ENCODE results near the gene RNF13. TPM values are rescaled to one million over a fixed set of nuclear protein-coding genes. Genes with fewer than 3 reads are reported as not detected.

Gene RNF13
- total and polyA plus RNA-seq, 8 donors = 18.1 to 51.9 (median 35.3) TPM

DNA sequence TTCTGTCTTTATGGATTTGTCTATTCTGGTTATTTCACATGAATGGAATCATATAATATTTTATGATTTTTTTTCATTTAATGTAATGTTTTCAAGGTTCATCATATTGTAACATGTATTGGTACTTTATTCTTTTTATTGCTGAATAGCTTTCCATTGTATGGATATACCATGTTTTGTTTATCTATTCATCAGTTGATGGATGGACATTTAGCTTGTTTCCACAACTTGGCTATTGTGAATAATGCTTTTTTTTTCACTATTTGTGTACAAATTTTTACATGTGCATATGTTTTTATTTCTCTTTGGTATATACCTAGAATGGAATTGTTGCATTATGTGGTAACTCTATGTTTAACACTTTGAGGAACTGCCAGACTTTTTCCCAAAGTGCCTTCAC is 93.0 kb downstream of the RNF13 start:
- FAIRE-seq (no peak), ATAC-seq (no peak), DNase-seq (no peak)
- no peaks in the 10 kb centered on the region for H3K27me3 ChIP-seq
- H3K4me1 ChIP-seq = no peaks in the 10 kb centered on the region
- TF ChIP-seq, protein P1, sequence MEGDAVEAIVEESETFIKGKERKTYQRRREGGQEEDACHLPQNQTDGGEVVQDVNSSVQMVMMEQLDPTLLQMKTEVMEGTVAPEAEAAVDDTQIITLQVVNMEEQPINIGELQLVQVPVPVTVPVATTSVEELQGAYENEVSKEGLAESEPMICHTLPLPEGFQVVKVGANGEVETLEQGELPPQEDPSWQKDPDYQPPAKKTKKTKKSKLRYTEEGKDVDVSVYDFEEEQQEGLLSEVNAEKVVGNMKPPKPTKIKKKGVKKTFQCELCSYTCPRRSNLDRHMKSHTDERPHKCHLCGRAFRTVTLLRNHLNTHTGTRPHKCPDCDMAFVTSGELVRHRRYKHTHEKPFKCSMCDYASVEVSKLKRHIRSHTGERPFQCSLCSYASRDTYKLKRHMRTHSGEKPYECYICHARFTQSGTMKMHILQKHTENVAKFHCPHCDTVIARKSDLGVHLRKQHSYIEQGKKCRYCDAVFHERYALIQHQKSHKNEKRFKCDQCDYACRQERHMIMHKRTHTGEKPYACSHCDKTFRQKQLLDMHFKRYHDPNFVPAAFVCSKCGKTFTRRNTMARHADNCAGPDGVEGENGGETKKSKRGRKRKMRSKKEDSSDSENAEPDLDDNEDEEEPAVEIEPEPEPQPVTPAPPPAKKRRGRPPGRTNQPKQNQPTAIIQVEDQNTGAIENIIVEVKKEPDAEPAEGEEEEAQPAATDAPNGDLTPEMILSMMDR (IDR thresholded peaks at IDR 0.05) = no peak
- intact Hi-C loops (cut with DNase I) = no loop called here
- no peaks in the 10 kb centered on the region for H3K36me3 ChIP-seq
- no peaks in the 10 kb centered on the region for H3K9me3 ChIP-seq
- no peak overlapping the region for H3K4me3 ChIP-seq
- H3K27ac ChIP-seq = no peak overlapping the region

- intact Hi-C loops (cut with DNase I) = no loop called here
- Histone ChIP-seq H3K4me1 (no peaks in the 10 kb centered on the region), H3K36me3 (no peaks in the 10 kb centered on the region), H3K27ac (no peak overlapping the region), H3K9me3 (no peaks in the 10 kb centered on the region), H3K27me3 (no peaks in the 10 kb centered on the region), H3K4me3 (no peak overlapping the region)
- FAIRE-seq (no peak), DNase-seq (no peak), ATAC-seq (peak in 2 of 4 donors; percentile 27 to 34)
- TF ChIP-seq, protein P1 (IDR thresholded peaks at IDR 0.05) = no peak
These were observed 95.5 kb downstream of the RNF13 start for GRCh38 chr3:149908424-149908957.

- Histone ChIP-seq H3K27me3 (no peaks in the 10 kb centered on the region), H3K4me3 (no peak overlapping the region), H3K9me3 (no peaks in the 10 kb centered on the region), H3K27ac (no peak overlapping the region), H3K4me1 (no peaks in the 10 kb centered on the region), H3K36me3 (peaks cover 0 to 4% (median 0%) of the 10 kb centered on the region in 3 donors)
- DNase-seq (no peak), FAIRE-seq (no peak), ATAC-seq (no peak)
- WGBS, 2 donors = 98% methylated on average over 4 of the region's 4 CpGs
- TF ChIP-seq, protein P1 (IDR thresholded peaks at IDR 0.05) = no peak
- intact Hi-C loops (cut with DNase I) = no loop called here
These were observed 96.9 kb downstream of the RNF13 start for GRCh38 chr3:149909923-149910322.

DNA sequence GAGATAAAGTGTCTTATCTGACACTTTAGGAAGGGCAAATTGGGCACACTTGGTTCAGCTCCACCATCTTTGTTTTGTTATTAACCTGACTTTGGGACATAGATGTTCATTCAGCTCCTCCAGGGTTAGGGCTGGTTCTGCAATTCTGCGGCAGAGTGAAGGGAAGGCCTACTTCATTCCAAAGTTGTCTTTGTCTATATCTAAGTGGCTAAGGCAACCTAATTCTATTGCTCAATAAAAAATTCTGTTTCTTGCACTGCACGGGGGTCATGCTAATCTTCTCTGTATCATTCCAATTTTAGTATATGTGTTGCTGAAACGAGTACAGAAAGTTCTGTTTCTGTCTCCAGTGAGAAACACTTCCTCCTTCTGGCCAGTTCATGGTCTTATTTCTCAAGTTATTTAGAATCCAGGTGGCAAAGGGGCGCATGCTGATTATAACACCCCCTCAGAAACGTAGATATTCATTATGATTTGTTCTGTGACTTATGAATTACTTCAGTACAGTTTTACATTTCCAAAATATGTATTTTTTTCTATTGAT is 104.2 kb downstream of the RNF13 start:
- Histone ChIP-seq H3K27me3 (no peaks in the 10 kb centered on the region), H3K4me3 (no peak overlapping the region), H3K9me3 (no peaks in the 10 kb centered on the region), H3K36me3 (peaks cover 0 to 4% (median 0%) of the 10 kb centered on the region in 3 donors), H3K4me1 (no peaks in the 10 kb centered on the region), H3K27ac (no peak overlapping the region)
- WGBS, 2 donors = 91 to 92% methylated on average over 5 of the region's 5 CpGs
- ATAC-seq (no peak), FAIRE-seq (no peak), DNase-seq (no peak)
- TF ChIP-seq, protein P1 (IDR thresholded peaks at IDR 0.05) = no peak
- intact Hi-C loops (cut with DNase I) = no loop called here

- intact Hi-C loops (cut with DNase I) = no loop called here
- no peak for ATAC-seq
- Histone ChIP-seq H3K9me3 (no peaks in the 10 kb centered on the region), H3K27ac (no peak overlapping the region), H3K27me3 (no peaks in the 10 kb centered on the region), H3K4me3 (no peak overlapping the region), H3K36me3 (no peaks in the 10 kb centered on the region), H3K4me1 (no peaks in the 10 kb centered on the region)
- TF ChIP-seq, protein P1 (IDR thresholded peaks at IDR 0.05) = no peak
- 97 to 98% methylated on average over 3 of the region's 3 CpGs for WGBS, 2 donors
- FAIRE-seq = no peak
- no peak for DNase-seq
These were observed 106.5 kb downstream of the RNF13 start for GRCh38 chr3:149919509-149919908.

Data from pancreas (tissue), 10 donors.